Peyer's patch (tissue), 4 donors: Measurements from ENCODE around the gene PGM2.

Experiments used
- POLR2A ChIP-seq, 2 donors: fragments of 450-650 bp; IDR thresholded peaks; one replicate each; pipeline ENCODE4 v1.5.1; 2017; ENCODE audit warnings: antibody characterized with exemption in 2 of 2, mild to moderate bottlenecking in 2 of 2, moderate library complexity in 2 of 2
- TF ChIP-seq, protein P1 (sequence below), 6 experiments: fragments of 450-650 bp in 4 of 6; fragments of 200-600 bp in 2 of 6; sonication (generic) in 1 of 6; IDR thresholded peaks; one replicate each; pipeline ENCODE4 v1.5.1; 2017 to 2019; ENCODE audit warnings: antibody characterized with exemption in 6 of 6, mild to moderate bottlenecking in 3 of 6, moderate library complexity in 1 of 6

- TF ChIP-seq, protein P1, sequence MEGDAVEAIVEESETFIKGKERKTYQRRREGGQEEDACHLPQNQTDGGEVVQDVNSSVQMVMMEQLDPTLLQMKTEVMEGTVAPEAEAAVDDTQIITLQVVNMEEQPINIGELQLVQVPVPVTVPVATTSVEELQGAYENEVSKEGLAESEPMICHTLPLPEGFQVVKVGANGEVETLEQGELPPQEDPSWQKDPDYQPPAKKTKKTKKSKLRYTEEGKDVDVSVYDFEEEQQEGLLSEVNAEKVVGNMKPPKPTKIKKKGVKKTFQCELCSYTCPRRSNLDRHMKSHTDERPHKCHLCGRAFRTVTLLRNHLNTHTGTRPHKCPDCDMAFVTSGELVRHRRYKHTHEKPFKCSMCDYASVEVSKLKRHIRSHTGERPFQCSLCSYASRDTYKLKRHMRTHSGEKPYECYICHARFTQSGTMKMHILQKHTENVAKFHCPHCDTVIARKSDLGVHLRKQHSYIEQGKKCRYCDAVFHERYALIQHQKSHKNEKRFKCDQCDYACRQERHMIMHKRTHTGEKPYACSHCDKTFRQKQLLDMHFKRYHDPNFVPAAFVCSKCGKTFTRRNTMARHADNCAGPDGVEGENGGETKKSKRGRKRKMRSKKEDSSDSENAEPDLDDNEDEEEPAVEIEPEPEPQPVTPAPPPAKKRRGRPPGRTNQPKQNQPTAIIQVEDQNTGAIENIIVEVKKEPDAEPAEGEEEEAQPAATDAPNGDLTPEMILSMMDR (IDR thresholded peaks at IDR 0.05), result no peak
- TF ChIP-seq POLR2A (IDR thresholded peaks at IDR 0.05), result no peak
These were observed 12.9 kb downstream of the PGM2 start for GRCh38 chr4:37839426-37839825.
